HS-5 (cell line): ENCODE data around the gene MAGOHB.
"Not testable (repeated sequence)": the region's sequence is repeated elsewhere in the genome, so short reads cannot be mapped to it uniquely, and the experiment has no call there.

Experiments used
- DNase-seq: peaks from one replicate; pipeline ENCODE4 v3.0.0-alpha.2; 2012; ENCODE audit warnings: low read depth

Gene MAGOHB

GRCh38 chr12:10613349-10614055, at the start of gene MAGOHB:
Gene MAGOHB (minus strand): TSS chr12:10613609. CDS start chr12:10613532, 77 bp downstream.
- DNase-seq, result peak; percentile 89

- peak; percentile 44 for DNase-seq
These were observed 47.9 kb upstream of the MAGOHB start for GRCh38 chr12:10661338-10661737.

GRCh38 chr12:10654003-10654402, 40.6 kb upstream of the MAGOHB start:
- DNase-seq, result no peak

- DNase-seq, result no peak
These were observed 38.8 kb upstream of the MAGOHB start for GRCh38 chr12:10652192-10652591.

GRCh38 chr12:10646576-10646975, 33.2 kb upstream of the MAGOHB start:
- DNase-seq, result not testable (repeated sequence)

- no peak for DNase-seq
These were observed 32.5 kb upstream of the MAGOHB start for GRCh38 chr12:10645910-10646309.

- DNase-seq, result peak; percentile 53
These were observed 28.5 kb upstream of the MAGOHB start for GRCh38 chr12:10641735-10642500.

GRCh38 chr12:10638728-10639127, 25.3 kb upstream of the MAGOHB start:
- no peak for DNase-seq

GRCh38 chr12:10636611-10637010, 23.2 kb upstream of the MAGOHB start:
- no peak for DNase-seq

GRCh38 chr12:10636124-10636523, 22.7 kb upstream of the MAGOHB start:
- DNase-seq, result no peak

- no peak for DNase-seq
These were observed 21.9 kb upstream of the MAGOHB start for GRCh38 chr12:10635306-10635705.

GRCh38 chr12:10634427-10634826, 21.0 kb upstream of the MAGOHB start:
- peak; percentile 79 for DNase-seq

- DNase-seq, result no peak
These were observed 20.1 kb upstream of the MAGOHB start for GRCh38 chr12:10633541-10633940.

- no peak for DNase-seq
These were observed 18.8 kb upstream of the MAGOHB start for GRCh38 chr12:10632226-10632625.

GRCh38 chr12:10624605-10625004, 11.2 kb upstream of the MAGOHB start:
- no peak for DNase-seq

- no peak for DNase-seq
These were observed 9.7 kb upstream of the MAGOHB start for GRCh38 chr12:10623131-10623530.

GRCh38 chr12:10621278-10621677, 7.9 kb upstream of the MAGOHB start:
- no peak for DNase-seq

GRCh38 chr12:10620078-10620779, 6.8 kb upstream of the MAGOHB start:
- no peak for DNase-seq

GRCh38 chr12:10618338-10618987, 5.1 kb upstream of the MAGOHB start:
- peak; percentile 85 for DNase-seq

GRCh38 chr12:10617863-10618262, 4.5 kb upstream of the MAGOHB start:
- DNase-seq, result no peak

- no peak for DNase-seq
These were observed 2.1 kb upstream of the MAGOHB start for GRCh38 chr12:10615532-10615931.

- no peak for DNase-seq
These were observed 604 bp upstream of the MAGOHB start for GRCh38 chr12:10614056-10614370.

- DNase-seq, result no peak
These were observed 443 bp downstream of the MAGOHB start for GRCh38 chr12:10612984-10613348.
